Epithelial cell of prostate (primary cell): Measurements from ENCODE around the gene SERPINE3.

Experiments
- DNase-seq: peaks from one replicate; pipeline ENCODE4 v3.0.0-alpha.2; 2011; ENCODE audit warnings: low read depth, low spot score
- H3K27ac ChIP-seq: fragments of 450-650 bp; 2 replicates; pipeline ENCODE4 v1.5.1; 2017; ENCODE audit warnings: mild to moderate bottlenecking

Gene SERPINE3

GRCh38 chr13:51359352-51359751 is 19.9 kb downstream of the SERPINE3 start:
- DNase-seq = no peak
- no peak overlapping the region for H3K27ac ChIP-seq

- no peak for DNase-seq
- no peak overlapping the region for H3K27ac ChIP-seq
Measured at GRCh38 chr13:51360489-51360888, 21.0 kb downstream of the SERPINE3 start.

GRCh38 chr13:51361106-51361505 is 21.6 kb downstream of the SERPINE3 start:
- DNase-seq = no peak
- no peak overlapping the region for H3K27ac ChIP-seq

GRCh38 chr13:51363625-51364024 is 24.1 kb downstream of the SERPINE3 start:
- no peak overlapping the region for H3K27ac ChIP-seq
- no peak for DNase-seq

GRCh38 chr13:51364404-51365008 is 25.0 kb downstream of the SERPINE3 start:
- no peak for DNase-seq
- H3K27ac ChIP-seq = no peak overlapping the region

GRCh38 chr13:51370116-51370515 is 30.6 kb downstream of the SERPINE3 start:
- DNase-seq = no peak
- H3K27ac ChIP-seq = peak overlapping the region; percentile 8

GRCh38 chr13:51370811-51371210 is 31.3 kb downstream of the SERPINE3 start:
- DNase-seq = no peak
- no peak overlapping the region for H3K27ac ChIP-seq

- no peak for DNase-seq
- no peak overlapping the region for H3K27ac ChIP-seq
Measured at GRCh38 chr13:51371768-51372399, 32.4 kb downstream of the SERPINE3 start.

- H3K27ac ChIP-seq = no peak overlapping the region
- DNase-seq = no peak
Measured at GRCh38 chr13:51373451-51373850, 34.0 kb downstream of the SERPINE3 start.

- H3K27ac ChIP-seq = no peak overlapping the region
- no peak for DNase-seq
Measured at GRCh38 chr13:51380269-51380668, 40.8 kb downstream of the SERPINE3 start.

- no peak for DNase-seq
- H3K27ac ChIP-seq = no peak overlapping the region
Measured at GRCh38 chr13:51385114-51385513, 45.6 kb downstream of the SERPINE3 start.

- no peak for DNase-seq
- no peak overlapping the region for H3K27ac ChIP-seq
Measured at GRCh38 chr13:51394724-51395123, 55.2 kb downstream of the SERPINE3 start.

GRCh38 chr13:51396352-51396751 is 56.9 kb downstream of the SERPINE3 start:
- DNase-seq = no peak
- peak overlapping the region; percentile 41 for H3K27ac ChIP-seq

GRCh38 chr13:51397262-51397941 is 57.9 kb downstream of the SERPINE3 start:
- no peak for DNase-seq
- peak overlapping the region; percentile 41 for H3K27ac ChIP-seq

- no peak for DNase-seq
- H3K27ac ChIP-seq = no peak overlapping the region
Measured at GRCh38 chr13:51405176-51405575, 65.7 kb downstream of the SERPINE3 start.

- no peak for DNase-seq
- H3K27ac ChIP-seq = no peak overlapping the region
Measured at GRCh38 chr13:51412431-51412830, 72.9 kb downstream of the SERPINE3 start.
